Upper lobe of left lung (tissue), 4 donors: ENCODE results near the gene MBD5.

ENCODE experiments used
- CTCF ChIP-seq, 6 experiments: fragments of 450-650 bp in 4 of 6; fragments of 200-600 bp in 2 of 6; sonication (generic) in 2 of 6; IDR thresholded peaks; one replicate each; pipeline ENCODE4 v1.5.1; 2016 to 2019; ENCODE audit warnings: antibody characterized with exemption in 6 of 6
- EP300 ChIP-seq, 4 donors: sonication (generic); formaldehyde crosslinking; IDR thresholded peaks; one replicate each; pipeline ENCODE4 v1.5.1; 2017; ENCODE audit warnings: antibody characterized with exemption in 4 of 4, control low read depth in 2 of 4
- POLR2A ChIP-seq, 4 donors: fragments of 450-650 bp; IDR thresholded peaks; one replicate each; pipeline ENCODE4 v1.5.1; 2016 to 2017; ENCODE audit warnings: antibody characterized with exemption in 4 of 4, mild to moderate bottlenecking in 2 of 4
- POLR2AphosphoS5 ChIP-seq, 2 donors: sonication (generic); formaldehyde crosslinking; IDR thresholded peaks; one replicate each; pipeline ENCODE4 v1.5.1; 2017; ENCODE audit warnings: antibody characterized with exemption in 2 of 2

DNA sequence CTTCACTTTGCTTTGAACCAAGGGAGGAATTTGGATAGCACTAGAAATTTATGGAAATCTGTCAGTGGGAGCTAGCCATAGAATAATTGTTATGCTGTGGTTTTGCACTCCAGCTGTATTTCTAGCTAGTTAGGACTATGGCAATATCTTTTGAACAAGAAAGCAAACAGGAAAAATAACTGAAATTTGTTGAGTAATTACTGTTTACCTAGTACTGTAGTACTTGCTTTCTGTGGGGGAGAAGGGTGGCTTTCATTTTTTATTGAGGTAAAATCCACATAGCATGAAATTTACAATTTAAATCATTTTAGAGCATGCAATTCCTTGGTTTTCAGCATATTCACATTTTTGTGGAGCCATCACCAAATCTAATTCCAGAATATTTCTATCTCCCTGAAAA, 28.4 kb downstream of the MBD5 start:
- TF ChIP-seq CTCF (IDR thresholded peaks at IDR 0.05), result no peak
- no peak for TF ChIP-seq POLR2A (IDR thresholded peaks at IDR 0.05)
- TF ChIP-seq POLR2AphosphoS5 (IDR thresholded peaks at IDR 0.05), result no peak
- no peak for TF ChIP-seq EP300 (IDR thresholded peaks at IDR 0.05)
